ENCODE results near the gene LINC00237. TPM values are rescaled to one million over a fixed set of nuclear protein-coding genes. Genes with fewer than 3 reads are reported as not detected.

Gene LINC00237
- total and polyA plus RNA-seq, 9 of the 15 experiments (the other 6 are each of a cell fraction or from before 2014, with no cell fraction given): not detected

DNA sequence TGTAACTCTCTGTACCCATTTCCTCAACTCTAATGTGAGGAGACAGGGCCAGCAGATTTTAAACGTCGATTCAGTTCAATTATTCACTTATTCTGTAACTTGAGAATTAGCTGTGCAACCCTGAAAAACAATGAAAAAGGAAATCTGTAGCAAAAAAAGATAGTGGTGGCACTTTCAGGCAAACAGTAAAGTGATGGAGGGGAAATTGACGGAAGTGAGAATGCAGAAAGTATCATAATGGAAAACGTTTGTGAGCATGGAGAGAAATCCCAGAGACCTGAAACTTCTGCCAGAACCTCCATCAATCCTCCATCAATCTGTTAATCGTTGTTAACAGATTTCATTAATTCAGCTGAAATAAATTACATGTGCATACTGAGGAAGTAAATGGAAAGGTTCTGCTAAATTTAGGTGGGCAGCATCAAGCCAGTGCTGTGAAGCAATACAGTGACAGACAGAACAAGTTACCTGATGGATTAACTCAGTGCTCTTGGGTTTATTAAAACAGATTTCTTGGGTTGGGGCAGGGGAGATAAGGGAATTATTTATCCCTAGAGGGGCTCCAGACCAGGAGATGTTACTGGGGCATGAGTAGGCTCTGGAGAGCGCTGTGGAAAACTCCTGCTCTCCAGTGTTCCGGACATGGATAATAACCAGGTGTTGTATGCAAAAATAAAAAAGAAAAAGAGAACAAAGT, 37.2 kb upstream of the LINC00237 start (continued):
- TF ChIP-seq, protein P1, sequence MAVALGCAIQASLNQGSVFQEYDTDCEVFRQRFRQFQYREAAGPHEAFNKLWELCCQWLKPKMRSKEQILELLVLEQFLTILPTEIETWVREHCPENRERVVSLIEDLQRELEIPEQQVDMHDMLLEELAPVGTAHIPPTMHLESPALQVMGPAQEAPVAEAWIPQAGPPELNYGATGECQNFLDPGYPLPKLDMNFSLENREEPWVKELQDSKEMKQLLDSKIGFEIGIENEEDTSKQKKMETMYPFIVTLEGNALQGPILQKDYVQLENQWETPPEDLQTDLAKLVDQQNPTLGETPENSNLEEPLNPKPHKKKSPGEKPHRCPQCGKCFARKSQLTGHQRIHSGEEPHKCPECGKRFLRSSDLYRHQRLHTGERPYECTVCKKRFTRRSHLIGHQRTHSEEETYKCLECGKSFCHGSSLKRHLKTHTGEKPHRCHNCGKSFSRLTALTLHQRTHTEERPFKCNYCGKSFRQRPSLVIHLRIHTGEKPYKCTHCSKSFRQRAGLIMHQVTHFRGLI (CRISPR knock-in tag; IDR thresholded peaks at IDR 0.05): no peak
- no peak for TF ChIP-seq ZC3H4 (CRISPR knock-in tag; IDR thresholded peaks at IDR 0.05; ENCODE audit: borderline replicate concordance)
- TF ChIP-seq NUFIP1 (IDR thresholded peaks at IDR 0.05; ENCODE audit: partially characterized antibody): no peak
- TF ChIP-seq ZNF431 (CRISPR knock-in tag; IDR thresholded peaks at IDR 0.05): no peak
- TF ChIP-seq U2AF1 (optimal IDR thresholded peaks at IDR 0.05; ENCODE audit: low read depth, low read length): no peak

- in situ Hi-C loops (cut with MboI): no loop called here
- no TSS peak for BruUV-seq (replicated peaks)
- Histone ChIP-seq H3K27ac (ENCODE audit: extremely low read depth, low read depth, low read length) (peak overlapping the region; percentile 22; the same call in 2 of the 3 replicates), H3K79me2 (ENCODE audit: control insufficient read depth, insufficient read depth, low read length) (no peaks in the 10 kb centered on the region), H2AFZ (ENCODE audit: low read depth, low read length) (peak overlapping the region; percentile 38; the same call in 1 of the 2 replicates), H3K4me3 (no peak overlapping the region), H3K4me1 (replicated peaks in 1 of 2; ENCODE audit: control insufficient read depth in 2 of 2, insufficient read depth in 2 of 2, low read length in 2 of 2) (peaks cover 6 to 17% of the 10 kb centered on the region in 2 experiments; a peak in 3 of 5 replicates), H3K27me3 (ENCODE audit: control insufficient read depth in 2 of 2, insufficient read depth in 2 of 2, low read length in 2 of 2) (no peaks in the 10 kb centered on the region), H3K4me2 (ENCODE audit: insufficient read depth, low read length) (peak overlapping the region; percentile 32), H3K9me1 (ENCODE audit: control insufficient read depth, insufficient read depth, low read length) (peaks cover 3% of the 10 kb centered on the region), H3K9me3 (replicated peaks; ENCODE audit: control insufficient read depth, insufficient read depth, low read depth, low read length) (no peaks in the 10 kb centered on the region), H4K20me1 (replicated peaks; ENCODE audit: control insufficient read depth, insufficient read depth, low read length) (no peaks in the 10 kb centered on the region), H3K36me3 (ENCODE audit: control insufficient read depth, insufficient read depth, low read length) (peaks cover 4% of the 10 kb centered on the region; the same call in 2 of the 3 replicates), H3K9ac (ENCODE audit: insufficient read depth in 1 of 2, low read depth in 2 of 2, low read length in 2 of 2) (0 out of 4 replicates have a peak overlapping the region, but pooled peaks of 1 of the 2 experiments have one; percentile 20)
- ChIA-PET POLR2A (interaction anchor here (1.0 to 1.2 kb wide), 2 partner anchors 9 to 279 kb away, joined by 3 read pairs; no protein-coding TSS in a partner anchor), CTCF (ENCODE audit: low intra/inter-chr PET ratio) (no interaction called here)
- peak; percentile 69 for ATAC-seq
- intact Hi-C loops (cut with micrococcal nuclease): no loop called here
- peak; percentile 59 for FAIRE-seq
- peak in 2 of 4 experiments; percentile 29 to 62 for DNase-seq (ENCODE audit: extremely low read depth in 1 of 4, low spot score in 3 of 4)
- 0% methylated on average over 4 of the region's 5 CpGs for WGBS (ENCODE audit: insufficient coverage, low coverage, missing lambda C conversion rate)
- no peak for TF ChIP-seq ZNF277 (CRISPR knock-in tag; IDR thresholded peaks at IDR 0.05; ENCODE audit: borderline replicate concordance)
- TF ChIP-seq ZNF766 (CRISPR knock-in tag; conservative IDR thresholded peaks at IDR 0.05): no peak
- TF ChIP-seq, protein P2, sequence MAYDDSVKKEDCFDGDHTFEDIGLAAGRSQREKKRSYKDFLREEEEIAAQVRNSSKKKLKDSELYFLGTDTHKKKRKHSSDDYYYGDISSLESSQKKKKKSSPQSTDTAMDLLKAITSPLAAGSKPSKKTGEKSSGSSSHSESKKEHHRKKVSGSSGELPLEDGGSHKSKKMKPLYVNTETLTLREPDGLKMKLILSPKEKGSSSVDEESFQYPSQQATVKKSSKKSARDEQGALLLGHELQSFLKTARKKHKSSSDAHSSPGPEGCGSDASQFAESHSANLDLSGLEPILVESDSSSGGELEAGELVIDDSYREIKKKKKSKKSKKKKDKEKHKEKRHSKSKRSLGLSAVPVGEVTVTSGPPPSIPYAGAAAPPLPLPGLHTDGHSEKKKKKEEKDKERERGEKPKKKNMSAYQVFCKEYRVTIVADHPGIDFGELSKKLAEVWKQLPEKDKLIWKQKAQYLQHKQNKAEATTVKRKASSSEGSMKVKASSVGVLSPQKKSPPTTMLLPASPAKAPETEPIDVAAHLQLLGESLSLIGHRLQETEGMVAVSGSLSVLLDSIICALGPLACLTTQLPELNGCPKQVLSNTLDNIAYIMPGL (CRISPR knock-in tag; IDR thresholded peaks at IDR 0.05): no peak
- no peak for TF ChIP-seq YBX1 (IDR thresholded peaks at IDR 0.05)
- TF ChIP-seq E4F1 (CRISPR knock-in tag; IDR thresholded peaks at IDR 0.05; ENCODE audit: borderline replicate concordance): no peak
Measured at GRCh38 chr20:21141825-21142224, 35.7 kb upstream of the LINC00237 start.
